B cell (primary cell): Measurements from ENCODE around the gene NANS. TPM values are rescaled to one million over a fixed set of nuclear protein-coding genes. Genes with fewer than 3 reads are reported as not detected.

Experiments used
- ATAC-seq: fragments of 200-7000 bp; cut with Tn5 transposase; one replicate; pipeline ENCODE4 v1.10.0; 2021; ENCODE audit warnings: low read depth, mild to moderate bottlenecking, moderate number of reproducible peaks, moderate library complexity
- CTCF ChIA-PET: fragments of 350-600 bp; sonication (Branson Sonifier 250); formaldehyde crosslinking; loops from one replicate; lab custom pipeline; 2021; ENCODE audit warnings: antibody characterized with exemption, inconsistent platforms; lab: Charles Lee
- POLR2A ChIA-PET: fragments of 350-600 bp; sonication (Branson Sonifier 250); formaldehyde crosslinking; loops from one replicate; lab custom pipeline; 2021; ENCODE audit warnings: antibody characterized with exemption; lab: Charles Lee
- DNase-seq: peaks from one replicate; pipeline ENCODE4 v3.0.0; 2013
- H2AFZ ChIP-seq: 2 replicates; pipeline ENCODE4 v1.6.1; 2012; ENCODE audit warnings: mild to moderate bottlenecking, low read depth, low read length; ENCODE audit not compliant: insufficient read depth, poor library complexity, severe bottlenecking
- H3K27ac ChIP-seq, 2 donors: 1 replicate in 1 of 2; 2 replicates in 1 of 2; pipeline ENCODE4 v1.5.1; 2012 to 2013; ENCODE audit warnings: low read length in 2 of 2, mild to moderate bottlenecking in 2 of 2, moderate library complexity in 1 of 2
- H3K27me3 ChIP-seq, 4 experiments: fragments of 200-600 bp in 1 of 4; sonication (generic) in 1 of 4; replicated peaks in 1 of 4; 1 replicate in 2 of 4; 2 replicates in 2 of 4; pipeline versions ENCODE4 v1.6.1 to v1.7.0; 2013 to 2016; ENCODE audit warnings: low read length in 3 of 4, mild to moderate bottlenecking in 2 of 4, mixed read lengths in 1 of 4, moderate library complexity in 1 of 4; ENCODE audit not compliant: insufficient read depth in 4 of 4, control insufficient read depth in 3 of 4; ENCODE audit errors: control extremely low read depth in 1 of 4
- H3K36me3 ChIP-seq, 2 experiments: replicated peaks in 1 of 2; 1 replicate in 1 of 2; 2 replicates in 1 of 2; pipeline versions ENCODE4 v1.6.1 to v1.7.1; 2013; ENCODE audit warnings: low read length in 1 of 2; ENCODE audit not compliant: insufficient read depth in 2 of 2, control insufficient read depth in 1 of 2; ENCODE audit errors: control extremely low read depth in 1 of 2, extremely low read depth in 1 of 2
- H3K4me1 ChIP-seq, 2 donors: fragments of 200-600 bp in 1 of 2; sonication (generic) in 1 of 2; 1 replicate in 1 of 2; 2 replicates in 1 of 2; pipeline versions ENCODE4 v1.5.1 to v1.6.1; 2013 to 2017; ENCODE audit warnings: low read length in 2 of 2; ENCODE audit not compliant: control insufficient read depth in 2 of 2, insufficient read depth in 2 of 2
- H3K4me2 ChIP-seq: replicated peaks from 2 replicates; pipeline ENCODE3; 2012; ENCODE audit warnings: mild to moderate bottlenecking, low read depth, low read length; ENCODE audit not compliant: poor library complexity, severe bottlenecking
- H3K4me3 ChIP-seq, 5 experiments: fragments of 200-600 bp in 1 of 5; sonication (generic) in 1 of 5; 1 replicate in 3 of 5; 2 replicates in 2 of 5; pipeline versions ENCODE4 v1.5.1 to v1.7.0; 2011 to 2016; ENCODE audit warnings: low read length in 4 of 5, mild to moderate bottlenecking in 4 of 5, low read depth in 2 of 5, control low read depth in 1 of 5, moderate library complexity in 1 of 5; ENCODE audit not compliant: insufficient read depth in 1 of 5; ENCODE audit errors: control extremely low read depth in 1 of 5, extremely low read depth in 1 of 5
- H3K79me2 ChIP-seq: fragments of 200-600 bp; sonication (generic); one replicate; pipeline ENCODE4 v1.6.0; 2016; ENCODE audit warnings: low read length; ENCODE audit not compliant: control insufficient read depth, insufficient read depth
- H3K9ac ChIP-seq: fragments of 200-600 bp; sonication (generic); 2 replicates; pipeline ENCODE4 v1.6.1; 2017; ENCODE audit warnings: mild to moderate bottlenecking, low read length, moderate library complexity
- H3K9me3 ChIP-seq, 3 donors: one replicate each; pipeline versions ENCODE4 v1.6.1 to v1.7.1; 2013; ENCODE audit warnings: low read length in 2 of 3; ENCODE audit not compliant: control insufficient read depth in 2 of 3, insufficient read depth in 1 of 3; ENCODE audit errors: control extremely low read depth in 1 of 3
- H4K20me1 ChIP-seq: 2 replicates; pipeline ENCODE4 v1.6.0; 2012; ENCODE audit warnings: mild to moderate bottlenecking, low read length; ENCODE audit not compliant: insufficient read depth, control insufficient read depth, poor library complexity, severe bottlenecking
- H3K27ac Mint-ChIP-seq: one replicate; pipeline ENCODE4 v1.8.0; 2021; ENCODE audit warnings: mixed read lengths
- H3K27me3 Mint-ChIP-seq: one replicate; pipeline ENCODE4 v1.8.0; 2021; ENCODE audit warnings: mixed read lengths
- H3K4me1 Mint-ChIP-seq: one replicate; pipeline ENCODE4 v1.8.0; 2021; ENCODE audit warnings: mixed read lengths
- H3K4me3 Mint-ChIP-seq: one replicate; pipeline ENCODE4 v1.8.0; 2021; ENCODE audit warnings: mixed read lengths
- H3K9me3 Mint-ChIP-seq: one replicate; pipeline ENCODE4 v1.8.0; 2022; ENCODE audit warnings: mixed read lengths; ENCODE audit not compliant: insufficient read depth
- EZH2 ChIP-seq: IDR thresholded peaks from 2 replicates; pipeline ENCODE4 v1.6.1; 2012; ENCODE audit warnings: borderline replicate concordance, low read depth, mild to moderate bottlenecking, moderate library complexity, low read length; ENCODE audit not compliant: insufficient read depth, poor library complexity, severe bottlenecking
- WGBS: methylation state at CpG from one replicate; pipeline ENCODE4 v1.1.5; 2013; ENCODE audit warnings: missing lambda C conversion rate; ENCODE audit not compliant: insufficient coverage; 5-methylcytosine and 5-hydroxymethylcytosine counted together
- intact Hi-C: fragments of 100-400 bp; cut with micrococcal nuclease; formaldehyde crosslinking; loops from one replicate; pipeline ENCODE4 v1.10.0; 2022
- polyA plus RNA-seq: library from polyadenylated mRNA; depleted of rRNA; stranded (reverse); fragments of >200 nt; gene quantifications from 2 replicates; pipeline ENCODE4 v1.2.3, GENCODE V29; 2012
- total RNA-seq, 2 donors: library from RNA; stranded (reverse); fragments of 120-200 nt in 1 of 2; gene quantifications; 1 replicate in 1 of 2; 2 replicates in 1 of 2; pipeline versions ENCODE4 v1.2.3 to v1.2.4, GENCODE V29; 2013 to 2022
- TF ChIP-seq, protein P1 (sequence below): fragments of 200-600 bp; IDR thresholded peaks from one replicate; pipeline ENCODE4 v1.8.0; 2022; ENCODE audit warnings: antibody characterized with exemption, mild to moderate bottlenecking

The NANS gene
- total and polyA plus RNA-seq, 2 donors (not counting 1 experiment from before 2014, with no cell fraction given): 14.2 to 14.9 TPM

- Histone ChIP-seq H3K9me3 (no peaks in the 10 kb centered on the region), H3K4me3 (no peak overlapping the region), H3K79me2 (no peaks in the 10 kb centered on the region), H4K20me1 (no peaks in the 10 kb centered on the region), H2AFZ (no peak overlapping the region), H3K4me2 (no peak overlapping the region), H3K27me3 (no peaks in the 10 kb centered on the region), H3K9ac (no peak overlapping the region), H3K27ac (no peak overlapping the region), H3K36me3 (peaks cover 0 to 24% of the 10 kb centered on the region in 2 experiments), H3K4me1 (no peaks in the 10 kb centered on the region)
- DNase-seq: no peak
- TF ChIP-seq, protein P1, sequence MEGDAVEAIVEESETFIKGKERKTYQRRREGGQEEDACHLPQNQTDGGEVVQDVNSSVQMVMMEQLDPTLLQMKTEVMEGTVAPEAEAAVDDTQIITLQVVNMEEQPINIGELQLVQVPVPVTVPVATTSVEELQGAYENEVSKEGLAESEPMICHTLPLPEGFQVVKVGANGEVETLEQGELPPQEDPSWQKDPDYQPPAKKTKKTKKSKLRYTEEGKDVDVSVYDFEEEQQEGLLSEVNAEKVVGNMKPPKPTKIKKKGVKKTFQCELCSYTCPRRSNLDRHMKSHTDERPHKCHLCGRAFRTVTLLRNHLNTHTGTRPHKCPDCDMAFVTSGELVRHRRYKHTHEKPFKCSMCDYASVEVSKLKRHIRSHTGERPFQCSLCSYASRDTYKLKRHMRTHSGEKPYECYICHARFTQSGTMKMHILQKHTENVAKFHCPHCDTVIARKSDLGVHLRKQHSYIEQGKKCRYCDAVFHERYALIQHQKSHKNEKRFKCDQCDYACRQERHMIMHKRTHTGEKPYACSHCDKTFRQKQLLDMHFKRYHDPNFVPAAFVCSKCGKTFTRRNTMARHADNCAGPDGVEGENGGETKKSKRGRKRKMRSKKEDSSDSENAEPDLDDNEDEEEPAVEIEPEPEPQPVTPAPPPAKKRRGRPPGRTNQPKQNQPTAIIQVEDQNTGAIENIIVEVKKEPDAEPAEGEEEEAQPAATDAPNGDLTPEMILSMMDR: no peak
- TF ChIP-seq EZH2: no peak
- 86% methylated on average over 8 of the region's 8 CpGs for WGBS
- POLR2A ChIA-PET: interaction anchor here (0.6 kb wide), 1 partner anchor 72 kb away, joined by 3 read pairs; no protein-coding TSS in a partner anchor
- Mint-ChIP-seq H3K9me3 (no peaks in the 10 kb centered on the region), H3K27me3 (no peaks in the 10 kb centered on the region), H3K4me1 (no peaks in the 10 kb centered on the region), H3K4me3 (no peak overlapping the region), H3K27ac (no peak overlapping the region)
- intact Hi-C loops: no loop called here
- no peak for ATAC-seq
- CTCF ChIA-PET: interaction anchor here (0.6 to 1.4 kb wide), 3 partner anchors 10 to 127 kb away, joined by 3 to 4 read pairs (median 3); no protein-coding TSS in a partner anchor
Observed at GRCh38 chr9:98021306-98022040, 35.1 kb upstream of the NANS start.

DNA sequence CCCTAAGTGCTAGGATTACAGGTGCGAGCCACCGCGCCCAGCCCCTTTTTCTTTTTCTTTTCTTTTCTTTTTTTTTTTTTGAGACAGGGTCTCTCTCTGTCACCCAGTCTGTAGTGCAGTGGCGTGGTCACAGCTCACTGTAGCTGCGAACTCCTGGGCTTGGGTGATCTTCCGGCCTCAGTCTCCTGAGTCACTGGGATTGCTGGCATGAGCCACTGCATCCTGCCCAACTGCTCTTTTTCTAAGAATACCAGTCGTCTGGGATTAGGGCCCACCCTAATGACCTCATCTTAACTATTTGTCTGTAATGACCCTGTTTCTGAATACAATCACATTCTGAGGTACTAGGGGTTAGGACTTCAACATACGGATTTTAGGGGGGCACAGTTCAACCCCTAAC, 34.1 kb upstream of the NANS start:
- Mint-ChIP-seq H3K9me3 (no peaks in the 10 kb centered on the region), H3K4me3 (no peak overlapping the region), H3K27me3 (no peaks in the 10 kb centered on the region), H3K4me1 (no peaks in the 10 kb centered on the region), H3K27ac (no peak overlapping the region)
- H3K79me2 ChIP-seq: no peaks in the 10 kb centered on the region
- H3K9me3 ChIP-seq: no peaks in the 10 kb centered on the region
- no peaks in the 10 kb centered on the region for H4K20me1 ChIP-seq
- DNase-seq (no peak), ATAC-seq (no peak)
- no peaks in the 10 kb centered on the region for H3K27me3 ChIP-seq
- POLR2A ChIA-PET: no interaction called here
- CTCF ChIA-PET: interaction anchor here (1.4 kb wide), 1 partner anchor 15 kb away, joined by 3 read pairs; no protein-coding TSS in a partner anchor
- H3K36me3 ChIP-seq: peaks cover 0 to 17% of the 10 kb centered on the region in 2 experiments
- TF ChIP-seq EZH2: no peak
- TF ChIP-seq, protein P1: no peak
- no peak overlapping the region for H3K4me3 ChIP-seq
- no peaks in the 10 kb centered on the region for H3K4me1 ChIP-seq
- WGBS: 93% methylated on average over 7 of the region's 8 CpGs
- H2AFZ ChIP-seq: no peak overlapping the region
- intact Hi-C loops: no loop called here
- H3K9ac ChIP-seq: no peak overlapping the region
- H3K4me2 ChIP-seq: no peak overlapping the region
- no peak overlapping the region for H3K27ac ChIP-seq
